HG02588 (cell line): ENCODE data around the gene CLASP1.

Experiments used
- ATAC-seq: cut with Tn5 transposase; IDR thresholded peaks from one replicate; pipeline ENCODE4 v1.9.1; 2021; ENCODE audit warnings: mild to moderate bottlenecking, moderate library complexity; ENCODE audit not compliant: unreplicated experiment

CLASP1 gene

GRCh38 chr2:121295911-121296650 is 353.2 kb downstream of the CLASP1 start:
- ATAC-seq = no peak

- no peak for ATAC-seq
These were observed 354.1 kb downstream of the CLASP1 start for GRCh38 chr2:121294881-121295840.

- ATAC-seq = no peak
These were observed 355.6 kb downstream of the CLASP1 start for GRCh38 chr2:121293450-121294325.

- no peak for ATAC-seq
These were observed 358.0 kb downstream of the CLASP1 start for GRCh38 chr2:121291251-121291580.

GRCh38 chr2:121289271-121289670 is 360.0 kb downstream of the CLASP1 start:
- no peak for ATAC-seq

GRCh38 chr2:121288454-121289231 is 360.6 kb downstream of the CLASP1 start:
- ATAC-seq = no peak

- no peak for ATAC-seq
These were observed 361.3 kb downstream of the CLASP1 start for GRCh38 chr2:121287956-121288355.
